Ovary (tissue), 3 donors: ENCODE results near the gene ADARB2.

ENCODE experiments used
- POLR2A ChIP-seq: fragments of 450-650 bp; IDR thresholded peaks from one replicate; pipeline ENCODE4 v1.6.1; 2017; ENCODE audit warnings: antibody characterized with exemption, mild to moderate bottlenecking, moderate library complexity
- TF ChIP-seq, protein P1 (sequence below), 3 donors: fragments of 450-650 bp in 2 of 3; fragments of 200-600 bp in 1 of 3; IDR thresholded peaks; one replicate each; pipeline versions ENCODE4 v1.5.1 to v1.8.0; 2016 to 2022; ENCODE audit warnings: antibody characterized with exemption in 3 of 3, mild to moderate bottlenecking in 1 of 3
- donor health status: DM: no; HTN: no; CAD: no.

DNA sequence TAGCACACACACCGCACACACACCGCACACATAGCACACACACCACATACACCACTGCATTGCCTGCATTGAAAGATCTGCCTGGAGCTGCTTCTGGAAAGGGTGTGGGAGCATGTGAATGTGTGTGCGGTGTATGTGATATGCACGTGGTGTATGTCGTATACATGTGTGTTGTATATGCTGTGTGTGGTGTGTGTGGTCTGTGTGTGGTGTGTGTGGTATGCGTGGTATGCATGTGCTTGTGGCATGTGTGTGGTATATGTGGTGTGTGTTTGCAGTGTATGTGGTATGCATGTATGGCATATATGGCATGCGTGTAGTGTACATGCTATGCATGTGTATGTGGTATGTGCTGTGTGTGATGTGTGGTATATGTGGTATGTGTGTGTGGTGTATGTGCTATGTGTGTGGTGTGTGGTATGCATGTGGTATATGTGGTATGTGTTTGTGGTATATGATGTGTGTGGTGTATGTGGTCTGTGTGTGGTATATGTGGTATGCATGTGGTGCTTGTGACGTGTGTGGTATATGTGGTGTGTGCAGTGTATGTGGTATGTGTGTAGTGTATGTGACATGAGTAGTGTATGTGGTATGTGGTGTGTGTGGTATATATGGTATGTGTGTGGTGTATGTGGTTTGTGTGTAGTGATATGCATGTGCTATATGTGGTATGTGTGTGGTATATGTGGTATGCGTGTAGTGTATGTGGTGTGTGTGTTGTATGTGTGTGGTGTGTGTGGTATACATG, 505.0 kb downstream of the ADARB2 start:
- TF ChIP-seq, protein P1, sequence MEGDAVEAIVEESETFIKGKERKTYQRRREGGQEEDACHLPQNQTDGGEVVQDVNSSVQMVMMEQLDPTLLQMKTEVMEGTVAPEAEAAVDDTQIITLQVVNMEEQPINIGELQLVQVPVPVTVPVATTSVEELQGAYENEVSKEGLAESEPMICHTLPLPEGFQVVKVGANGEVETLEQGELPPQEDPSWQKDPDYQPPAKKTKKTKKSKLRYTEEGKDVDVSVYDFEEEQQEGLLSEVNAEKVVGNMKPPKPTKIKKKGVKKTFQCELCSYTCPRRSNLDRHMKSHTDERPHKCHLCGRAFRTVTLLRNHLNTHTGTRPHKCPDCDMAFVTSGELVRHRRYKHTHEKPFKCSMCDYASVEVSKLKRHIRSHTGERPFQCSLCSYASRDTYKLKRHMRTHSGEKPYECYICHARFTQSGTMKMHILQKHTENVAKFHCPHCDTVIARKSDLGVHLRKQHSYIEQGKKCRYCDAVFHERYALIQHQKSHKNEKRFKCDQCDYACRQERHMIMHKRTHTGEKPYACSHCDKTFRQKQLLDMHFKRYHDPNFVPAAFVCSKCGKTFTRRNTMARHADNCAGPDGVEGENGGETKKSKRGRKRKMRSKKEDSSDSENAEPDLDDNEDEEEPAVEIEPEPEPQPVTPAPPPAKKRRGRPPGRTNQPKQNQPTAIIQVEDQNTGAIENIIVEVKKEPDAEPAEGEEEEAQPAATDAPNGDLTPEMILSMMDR (IDR thresholded peaks at IDR 0.05) = no peak
- no peak for TF ChIP-seq POLR2A
